H1 (cell line): ENCODE measurements around the gene POF1B. TPM values are rescaled to one million over a fixed set of nuclear protein-coding genes. Genes with fewer than 3 reads are reported as not detected.

Experiments used
- CREB1 ChIP-seq: IDR thresholded peaks from 2 replicates; pipeline ENCODE4 v1.6.1; 2012; ENCODE audit warnings: inconsistent platforms
- TAF7 ChIP-seq: optimal IDR thresholded peaks from 2 replicates; pipeline ENCODE3; 2011; ENCODE audit warnings: low read depth, mild to moderate bottlenecking, inconsistent platforms, low read length, moderate library complexity, borderline replicate concordance
- polyA plus RNA-seq, 7 experiments: library from polyadenylated mRNA; depleted of rRNA in 3 of 7; stranded (reverse) in 5 of 7; unstranded in 2 of 7; fragments of >200 nt in 5 of 7; fragments of 200-250 nt in 2 of 7; gene quantifications; 1 replicate in 5 of 7; 2 replicates in 1 of 7; 4 replicates in 1 of 7; pipeline versions ENCODE4 v1.2.1 to v1.2.3, GENCODE V29; 2011 to 2013; ENCODE audit warnings: missing spikeins in 2 of 7, mixed read lengths in 2 of 7
- total RNA-seq: library from RNA; stranded (reverse); fragmentation: NEBNext Ultra II Directional; extraction: Animal tissue kit (Norgen Biotek cat#: 25700); gene quantifications from 2 replicates; pipeline ENCODE4 v1.2.1, GENCODE V29; 2021

POF1B gene
- total and polyA plus RNA-seq, 2 of the 8 experiments (the other 6 are each of a cell fraction or from before 2014, with no cell fraction given) = not detected

DNA sequence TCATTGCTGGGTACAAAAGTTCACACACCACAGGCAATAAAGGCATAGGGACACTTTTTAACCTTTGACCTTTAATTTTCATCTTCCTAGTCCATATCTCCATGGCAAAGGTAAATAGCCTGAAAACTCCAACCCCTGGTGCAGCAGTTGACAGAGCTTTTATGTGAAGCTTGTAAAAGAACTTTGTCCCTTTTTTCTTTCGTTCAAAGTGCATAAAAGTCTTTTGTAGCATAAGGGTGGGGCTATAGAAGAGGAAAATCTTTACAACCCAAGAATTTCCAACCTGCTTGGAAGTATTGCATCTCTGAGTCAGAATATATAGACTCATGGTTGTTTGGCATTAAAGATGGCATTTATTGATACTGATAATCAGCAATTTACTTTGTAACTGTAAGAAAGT lies 20.4 kb downstream of the POF1B start (continued):
- TF ChIP-seq CREB1 (no peak), TAF7 (no peak)
